GM18909 (cell line): ENCODE data around the gene PDGFD.

Experiments used
- ATAC-seq: cut with Tn5 transposase; IDR thresholded peaks from one replicate; pipeline ENCODE4 v1.9.1; 2021; ENCODE audit warnings: mild to moderate bottlenecking; ENCODE audit not compliant: unreplicated experiment, poor library complexity

Gene PDGFD

DNA sequence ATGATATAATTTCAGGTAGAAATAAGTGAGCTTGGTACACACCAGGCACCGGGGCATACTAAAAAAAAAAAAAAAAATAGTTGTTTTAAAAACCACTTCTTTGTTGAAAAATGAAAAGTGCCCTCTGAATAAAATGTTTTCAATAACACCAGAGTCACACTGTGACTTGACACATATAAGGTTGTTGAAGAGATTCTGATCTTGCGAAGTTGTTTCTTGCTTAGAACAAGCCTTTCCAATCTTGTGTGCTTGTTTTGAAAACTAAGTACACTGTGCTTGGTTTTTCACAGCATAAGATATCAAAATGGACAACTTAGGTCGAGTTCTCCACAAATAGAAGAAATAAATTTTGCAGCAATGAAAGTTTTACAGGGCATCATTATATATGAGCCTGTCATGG is 17.0 kb downstream of the PDGFD start:
- ATAC-seq = no peak

DNA sequence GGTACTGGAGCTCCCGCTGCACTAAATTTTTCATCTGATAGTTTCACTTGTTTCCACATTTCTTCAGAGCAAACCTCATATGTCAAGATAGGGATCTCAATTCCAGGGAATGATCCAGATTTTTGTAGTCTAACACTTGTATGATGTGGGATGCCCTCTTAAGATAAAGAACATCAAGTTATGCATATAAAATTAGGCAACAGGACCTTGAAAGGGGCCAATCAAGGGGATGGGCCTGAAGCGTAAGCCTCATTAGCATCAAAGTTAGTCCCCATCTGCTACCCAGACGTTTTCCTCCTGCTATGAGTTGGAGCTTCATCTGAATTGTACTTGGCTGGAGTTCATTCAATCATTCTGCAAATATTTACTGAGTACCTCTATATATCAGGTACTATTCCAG is 17.5 kb downstream of the PDGFD start:
- ATAC-seq = no peak

- no peak for ATAC-seq
Observed at GRCh38 chr11:104145062-104145461, 18.9 kb downstream of the PDGFD start.

DNA sequence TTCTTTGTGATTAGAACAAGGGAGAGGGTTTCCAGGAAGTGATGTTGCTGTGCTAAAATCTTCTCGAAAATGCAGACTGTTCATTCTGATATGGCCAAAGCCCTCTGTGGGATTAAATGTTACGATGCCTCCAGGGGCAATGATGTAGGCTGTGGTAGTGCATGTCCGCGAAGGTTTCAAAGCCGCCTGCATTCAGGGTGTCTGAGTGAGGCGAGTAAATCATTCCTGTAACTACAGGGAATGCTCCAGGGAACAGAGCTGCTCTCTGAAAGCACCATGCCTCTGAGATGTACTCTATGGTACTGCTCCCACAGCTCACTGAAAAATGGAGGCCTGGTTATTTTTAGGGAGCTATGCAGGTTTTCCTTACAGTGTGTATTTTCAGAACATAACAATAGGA is 21.2 kb downstream of the PDGFD start:
- no peak for ATAC-seq

DNA sequence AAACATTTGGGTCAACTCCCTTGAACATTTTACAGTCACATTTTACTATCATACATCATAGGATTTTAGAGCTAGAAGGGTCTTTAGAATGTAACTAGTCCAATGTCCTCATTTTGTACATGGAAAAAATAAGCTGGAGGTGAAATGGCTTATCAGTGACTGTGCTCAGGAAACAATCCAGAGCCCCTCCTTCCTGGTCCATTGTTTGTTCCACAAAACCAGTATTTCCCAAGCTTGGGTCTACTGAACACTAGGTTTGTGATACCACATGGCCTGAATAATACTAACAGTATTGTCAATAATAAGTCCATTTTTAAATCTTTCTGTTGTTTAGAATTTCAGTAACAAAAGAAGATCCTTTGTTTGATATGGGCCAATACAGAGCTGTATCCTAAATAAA is 27.1 kb downstream of the PDGFD start:
- no peak for ATAC-seq

DNA sequence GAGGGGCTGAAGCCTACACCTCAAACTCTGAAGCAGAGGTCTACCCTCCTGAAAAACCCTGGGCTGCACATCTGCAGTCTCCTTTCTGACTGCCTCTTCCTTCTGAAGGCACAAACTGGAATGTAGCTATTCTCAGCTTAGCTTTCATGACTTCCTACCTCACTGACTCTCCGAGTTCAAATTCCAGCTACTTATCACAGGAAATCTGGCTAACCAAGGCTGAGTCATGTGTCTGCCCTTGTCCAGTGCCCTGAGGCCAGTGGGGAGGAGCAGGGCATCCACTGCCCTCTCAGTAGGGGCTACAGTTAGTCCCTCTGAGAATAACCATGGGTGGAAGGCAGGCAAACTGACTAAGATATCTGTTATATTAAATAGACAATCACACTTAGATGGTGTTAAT is 29.2 kb downstream of the PDGFD start:
- ATAC-seq = no peak

- ATAC-seq = no peak
Observed at GRCh38 chr11:104130161-104130560, 33.8 kb downstream of the PDGFD start.

- no peak for ATAC-seq
Observed at GRCh38 chr11:104129145-104129544, 34.8 kb downstream of the PDGFD start.

DNA sequence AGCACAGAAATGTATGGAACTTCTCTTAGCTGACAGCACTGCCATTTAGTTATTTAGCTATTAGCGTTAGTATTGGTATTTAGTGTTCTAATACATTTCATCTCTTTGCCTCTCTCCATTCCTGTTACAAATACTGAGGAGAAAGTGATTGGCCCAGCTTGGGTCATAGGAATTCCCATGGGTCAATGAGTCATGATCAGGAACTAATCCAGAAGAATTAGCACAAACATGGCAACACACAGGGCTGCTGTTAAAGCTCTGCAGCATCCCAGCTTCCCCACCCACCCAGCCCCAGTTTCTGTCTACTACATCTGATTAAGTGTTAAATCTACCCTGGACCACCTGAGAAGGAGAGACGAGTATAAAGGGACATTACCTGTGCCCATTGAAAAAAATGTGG is 36.1 kb downstream of the PDGFD start:
- no peak for ATAC-seq

- no peak for ATAC-seq
Observed at GRCh38 chr11:104126464-104126863, 37.5 kb downstream of the PDGFD start.

DNA sequence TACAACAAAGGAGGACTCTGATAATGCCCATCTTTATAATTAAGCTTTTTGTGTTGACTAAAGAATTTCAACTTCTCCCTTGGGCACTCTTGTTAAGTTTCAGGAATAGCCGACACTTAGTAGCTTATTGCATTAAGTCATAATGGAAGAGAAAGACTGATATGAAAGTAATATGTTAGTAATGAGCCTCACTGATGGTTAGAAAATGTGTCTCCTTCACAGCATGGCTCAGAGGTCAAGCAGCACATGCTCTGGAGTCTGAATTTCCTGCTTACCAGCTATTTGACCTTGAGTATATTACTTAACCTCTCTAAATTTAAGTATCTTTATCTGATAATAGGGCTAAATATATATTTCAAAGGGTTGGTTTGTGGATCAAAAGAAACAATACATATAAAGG is 39.0 kb downstream of the PDGFD start:
- peak; percentile 77 for ATAC-seq

GRCh38 chr11:104122836-104123235 is 41.1 kb downstream of the PDGFD start:
- ATAC-seq = no peak

DNA sequence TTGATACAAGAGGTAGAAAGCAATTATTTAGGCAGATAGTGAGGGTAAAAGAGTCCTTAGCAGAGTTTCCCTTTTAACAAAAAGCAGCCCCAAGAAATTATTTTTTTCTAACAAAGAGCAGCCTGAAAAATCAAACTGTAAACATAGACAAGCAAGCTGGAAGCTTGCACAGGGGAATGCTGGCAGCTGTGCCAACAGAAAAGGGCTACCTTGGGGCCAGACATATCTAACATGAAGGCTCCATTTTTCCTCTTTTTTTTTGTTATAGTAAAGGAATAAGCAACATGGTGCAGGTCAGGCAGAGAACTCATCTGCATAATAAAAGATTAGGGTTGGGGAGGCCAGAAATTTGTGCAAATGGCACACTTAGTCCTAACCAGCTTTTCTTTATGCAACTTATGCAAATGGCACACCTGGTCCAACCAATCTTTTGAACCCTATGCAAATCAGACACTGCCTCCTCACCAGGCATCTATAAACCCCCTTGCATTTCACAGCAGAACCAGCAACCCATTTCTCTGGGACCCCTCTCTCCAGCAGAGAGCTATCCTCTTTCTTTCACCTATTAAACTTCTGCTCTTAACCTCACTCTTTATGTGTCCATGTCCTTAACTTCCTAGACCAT is 41.8 kb downstream of the PDGFD start:
- no peak for ATAC-seq

- ATAC-seq = no peak
Observed at GRCh38 chr11:104120493-104121137, 43.3 kb downstream of the PDGFD start.

DNA sequence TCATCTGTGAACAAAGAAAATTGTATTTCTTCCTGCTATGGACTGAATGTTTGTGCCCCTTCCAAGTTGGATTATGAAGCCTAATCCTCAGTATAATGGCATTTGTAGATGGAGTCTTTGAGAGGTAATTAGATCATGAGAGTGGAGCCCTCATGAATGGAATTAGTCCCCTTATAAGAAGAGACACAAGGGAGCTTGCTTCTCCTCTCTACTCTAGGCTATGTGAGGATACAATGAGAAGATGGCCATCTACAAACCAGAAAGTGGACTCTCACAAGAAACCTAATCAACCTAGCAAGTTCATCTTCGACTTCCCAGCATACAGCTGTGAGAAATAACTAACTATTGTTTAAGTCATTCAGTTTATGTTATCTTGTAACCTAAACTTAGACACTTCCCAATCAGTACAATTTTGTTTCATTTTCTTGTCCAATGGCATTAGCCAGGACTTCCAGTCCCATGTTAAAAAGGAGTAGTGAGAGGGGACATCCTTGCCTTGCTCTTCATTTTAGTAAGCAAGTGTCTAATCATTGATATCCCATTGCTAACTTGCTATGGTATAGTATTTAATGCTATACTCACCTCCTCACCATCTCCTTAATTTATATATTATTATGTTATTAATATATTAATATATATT is 45.7 kb downstream of the PDGFD start:
- no peak for ATAC-seq

DNA sequence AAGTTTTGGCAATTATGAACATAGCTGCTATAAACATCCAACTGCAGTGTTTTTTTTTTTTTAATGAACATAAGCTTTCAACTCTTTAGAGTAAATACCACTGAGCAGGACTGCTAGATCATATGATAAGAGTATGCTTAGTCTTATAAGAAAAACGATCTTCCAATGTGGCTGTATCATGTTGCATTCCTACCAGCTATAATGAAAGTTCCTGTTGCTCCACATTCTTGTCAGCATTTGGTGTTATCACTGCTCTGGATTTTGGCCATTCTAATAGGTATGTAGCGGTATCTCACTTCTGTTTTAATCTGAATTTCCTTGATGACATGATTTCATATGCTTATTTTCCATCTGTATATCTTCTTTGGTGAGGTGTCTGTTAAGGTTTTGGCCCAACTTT is 50.4 kb downstream of the PDGFD start:
- ATAC-seq = no peak

DNA sequence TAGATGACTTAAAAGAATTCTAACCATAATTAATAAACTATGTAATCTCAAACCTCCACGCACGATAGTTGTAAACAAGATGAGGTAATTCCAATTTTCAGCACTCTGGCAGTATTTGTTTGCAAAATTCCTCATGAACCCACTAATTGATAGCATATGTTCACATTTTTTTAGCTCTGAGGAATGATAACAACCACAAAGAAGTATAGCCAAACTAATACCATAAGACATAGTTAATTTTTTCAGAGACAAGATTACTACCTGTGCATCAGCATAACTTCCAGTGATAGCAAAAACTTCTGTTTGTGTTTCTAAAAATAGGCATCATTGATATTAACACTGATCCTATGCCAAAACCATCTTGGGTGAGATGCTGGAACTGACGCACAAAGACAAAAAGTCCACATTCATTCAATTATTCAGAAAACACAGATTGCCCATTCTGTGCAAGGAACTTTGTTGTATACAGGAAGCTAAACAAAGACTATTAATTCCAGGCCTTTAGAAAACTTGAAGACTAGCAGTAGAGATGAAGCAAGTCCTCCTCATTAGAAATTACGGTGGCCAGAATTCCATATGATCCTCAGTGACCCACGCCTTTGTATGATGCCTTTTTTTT is 57.7 kb downstream of the PDGFD start:
- ATAC-seq = no peak

GRCh38 chr11:104105155-104105554 is 58.8 kb downstream of the PDGFD start:
- no peak for ATAC-seq

DNA sequence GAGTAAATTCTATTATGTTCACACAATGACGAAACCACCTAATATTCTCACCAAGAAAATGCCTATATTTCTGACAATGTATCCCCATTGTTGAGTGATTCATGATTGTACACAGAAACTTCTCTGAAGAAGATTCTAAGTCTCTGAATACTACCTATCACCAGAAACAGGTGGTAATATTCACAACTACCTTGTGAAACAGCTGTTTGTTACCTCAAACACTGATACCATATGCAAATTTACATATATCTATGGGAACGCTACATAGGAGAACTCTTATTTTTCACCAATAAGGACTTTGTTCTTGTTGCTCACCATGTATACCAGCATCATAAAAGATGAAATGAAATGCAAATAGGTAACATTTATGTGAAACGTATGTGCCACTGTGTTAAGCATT is 59.3 kb downstream of the PDGFD start:
- no peak for ATAC-seq

- no peak for ATAC-seq
Observed at GRCh38 chr11:104104201-104104600, 59.7 kb downstream of the PDGFD start.

GRCh38 chr11:104098555-104098954 is 65.4 kb downstream of the PDGFD start:
- no peak for ATAC-seq
